Activated CD8-positive, alpha-beta memory T cell treated with anti-CD3 and anti-CD28 coated beads, Interleukin-2, amount 50 U/mL, for 48 hours (primary cell): ENCODE measurements around the gene SRSF12.
"Not testable (repeated sequence)": the region's sequence is repeated elsewhere in the genome, so short reads cannot be mapped to it uniquely, and the experiment has no call there.

ENCODE experiments used
- DNase-seq: peaks from one replicate; pipeline ENCODE4 v3.0.0-alpha.2; 2020

The SRSF12 gene

DNA sequence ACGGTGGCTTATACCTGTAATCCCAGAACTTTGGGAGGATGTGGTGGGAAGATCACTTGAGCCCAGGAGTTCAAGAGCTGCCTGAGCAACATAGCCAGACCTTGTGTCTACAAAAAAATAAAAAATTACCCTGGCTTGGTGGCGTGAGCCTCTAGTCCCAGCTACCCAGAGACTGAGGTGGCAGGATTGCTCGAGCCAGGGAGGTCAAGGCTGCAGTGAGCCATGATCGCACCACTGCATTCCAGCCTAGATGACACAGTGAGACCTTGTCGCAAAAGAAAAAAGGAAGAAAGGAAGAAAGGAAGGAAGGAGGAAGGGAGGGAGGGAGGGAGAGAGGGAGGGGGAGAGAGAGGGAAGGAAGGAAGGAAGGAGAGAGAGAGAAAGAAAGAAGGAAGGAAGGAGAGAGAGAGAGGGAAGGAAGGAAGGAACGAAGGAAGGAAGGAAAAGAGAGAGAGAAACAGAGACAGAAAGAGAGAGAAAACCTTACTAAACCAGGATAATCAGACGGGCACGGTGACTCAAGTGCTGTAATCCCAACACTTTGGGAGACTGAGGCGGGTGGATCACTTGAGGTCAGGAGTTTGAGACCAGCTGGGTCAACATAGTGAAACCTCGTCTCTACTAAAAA lies 48.2 kb downstream of the SRSF12 start:
- no peak for DNase-seq

DNA sequence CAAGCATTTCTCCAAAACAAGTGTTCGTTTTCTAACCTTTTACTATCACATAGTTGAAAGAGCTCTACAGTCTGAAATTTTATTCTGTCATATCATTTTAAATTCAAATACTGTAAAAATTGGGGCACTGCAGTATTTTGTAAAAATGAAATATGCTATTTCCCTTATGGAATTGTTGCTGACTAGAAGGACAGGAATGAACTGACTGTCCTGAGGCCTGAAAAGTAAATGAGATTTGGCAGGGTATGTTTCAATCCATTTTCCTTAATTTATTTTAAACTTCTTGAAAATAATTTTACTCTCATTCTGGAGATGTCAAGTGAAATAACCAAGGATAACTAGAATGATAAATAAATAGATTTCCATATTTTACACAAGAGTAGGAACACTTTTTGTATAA lies 49.2 kb downstream of the SRSF12 start:
- no peak for DNase-seq

DNA sequence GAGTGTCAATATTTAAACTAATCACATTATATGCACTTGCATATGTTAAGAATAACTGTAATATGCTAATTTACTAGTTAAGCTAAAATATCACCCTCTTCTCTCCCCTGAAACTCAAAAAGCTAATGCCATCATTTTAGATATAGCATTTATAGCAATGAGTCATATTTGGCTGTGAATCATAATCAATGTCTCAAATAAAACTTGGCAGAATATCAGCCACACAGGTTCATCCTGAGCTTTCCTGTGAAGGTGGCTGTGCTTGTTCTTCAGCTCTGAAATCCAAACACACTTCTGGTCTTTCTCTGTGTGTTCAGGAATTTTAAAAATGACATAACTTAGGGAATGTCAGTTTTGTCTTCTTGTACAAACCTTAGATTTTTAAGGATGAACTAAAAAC lies 50.1 kb downstream of the SRSF12 start:
- no peak for DNase-seq

DNA sequence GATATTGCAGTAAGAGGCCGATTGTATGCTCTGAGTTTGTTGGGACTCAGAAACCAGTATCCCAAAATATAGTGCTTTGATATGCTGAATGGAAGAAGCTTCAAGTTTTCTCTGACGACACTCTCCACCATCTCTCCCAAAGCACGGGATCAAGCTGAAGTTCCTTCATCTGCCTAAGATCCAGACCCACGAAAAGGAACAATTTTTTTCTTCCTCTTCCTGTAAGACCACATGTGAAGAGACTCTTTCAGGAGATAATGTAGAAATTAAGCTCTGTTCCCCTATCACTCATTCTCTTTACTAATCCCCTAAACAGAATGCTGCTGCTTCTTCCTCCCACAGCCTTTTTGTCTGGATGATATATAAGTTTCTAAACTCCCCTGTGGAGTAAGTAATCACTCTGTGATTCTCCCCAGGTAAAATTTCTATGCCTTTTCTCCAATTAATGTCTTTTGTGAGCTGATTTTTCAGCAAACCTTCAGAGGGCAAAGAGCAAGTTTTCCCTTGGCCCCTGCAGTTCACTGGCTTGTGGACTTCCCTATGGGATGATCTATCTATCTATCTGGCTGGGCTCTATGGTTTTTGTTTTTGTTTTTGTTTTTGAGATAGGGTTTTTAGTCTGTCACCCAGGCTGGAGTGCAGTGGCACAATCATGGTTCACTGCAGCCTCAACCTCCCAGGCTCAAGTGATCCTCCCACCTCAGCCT lies 50.8 kb downstream of the SRSF12 start:
- DNase-seq = no peak

DNA sequence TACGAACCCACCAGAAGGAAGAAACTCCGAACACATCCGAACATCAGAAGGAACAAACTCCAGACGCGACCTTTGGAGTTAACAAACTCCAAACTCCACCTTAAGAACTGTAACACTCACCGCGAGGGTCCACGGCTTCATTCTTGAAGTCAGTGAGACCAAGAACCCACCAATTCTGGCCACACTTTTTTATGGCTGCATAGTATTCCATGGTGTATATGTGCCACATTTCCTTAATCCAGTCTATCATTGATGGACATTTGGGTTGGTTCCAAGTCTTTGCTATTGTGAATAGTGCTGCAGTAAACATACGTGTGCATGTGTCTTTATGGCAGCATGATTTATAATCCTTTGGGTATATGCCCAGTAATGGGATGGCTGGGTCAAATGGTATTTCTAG lies 51.8 kb downstream of the SRSF12 start:
- not testable (repeated sequence) for DNase-seq

DNA sequence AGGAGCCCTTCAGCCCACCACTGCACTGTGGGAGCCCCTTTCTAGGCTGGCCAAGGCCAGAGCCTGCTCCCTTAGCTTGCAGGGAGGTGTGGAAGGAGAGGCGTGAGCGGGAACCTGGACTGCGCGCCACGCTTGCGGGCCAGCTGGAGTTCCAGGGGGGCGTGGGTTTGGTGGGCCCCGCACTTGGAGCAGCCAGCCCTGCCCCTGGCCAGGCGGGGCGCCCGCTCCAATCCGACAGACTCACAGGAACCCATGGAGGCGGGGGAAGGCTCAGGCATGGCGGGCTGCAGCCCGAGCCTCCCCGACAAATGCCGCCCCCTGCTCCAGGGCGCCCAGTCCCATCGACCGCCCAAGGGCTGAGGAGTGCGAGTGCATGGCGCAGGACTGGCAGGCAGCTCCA lies 52.9 kb downstream of the SRSF12 start:
- not testable (repeated sequence) for DNase-seq

DNA sequence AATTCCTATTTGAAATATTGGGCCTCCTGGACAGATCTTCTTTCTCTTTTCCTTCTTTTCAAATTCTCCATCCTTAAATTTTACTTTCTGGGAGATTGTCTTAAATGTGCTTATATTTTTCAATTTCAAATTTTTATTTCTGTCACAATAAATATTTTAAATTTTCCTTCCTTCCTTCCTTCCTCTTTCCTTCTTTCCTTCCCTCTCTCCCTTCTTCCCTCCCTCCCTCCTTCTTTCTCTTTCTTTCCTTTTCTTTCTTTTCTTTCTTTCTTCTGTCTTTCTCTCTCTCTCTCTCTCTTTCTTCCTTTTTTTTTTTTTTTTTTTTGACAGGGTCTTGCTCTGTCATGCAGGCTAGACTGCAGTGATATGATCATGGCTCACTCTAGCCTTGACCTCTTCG lies 54.0 kb downstream of the SRSF12 start:
- no peak for DNase-seq

DNA sequence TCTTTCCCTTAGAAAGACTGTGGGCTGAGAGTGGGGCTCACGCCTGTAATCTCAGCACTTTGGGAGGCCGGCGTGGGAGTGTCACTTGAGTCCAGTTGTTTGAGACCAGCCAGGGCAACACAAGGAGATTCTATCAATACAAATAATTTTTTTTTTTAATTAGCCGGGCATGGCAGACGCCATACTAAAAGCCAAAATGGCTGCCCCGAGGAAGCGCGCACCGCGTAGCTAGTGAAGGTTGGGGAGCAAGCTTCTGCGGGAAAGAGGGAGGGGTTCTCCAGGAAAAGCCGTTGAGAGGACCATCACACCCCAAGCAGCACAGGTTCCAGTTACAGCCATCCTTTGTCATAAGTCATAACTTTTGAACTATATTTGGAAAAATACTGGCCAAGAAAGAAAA lies 58.6 kb downstream of the SRSF12 start:
- DNase-seq = no peak

DNA sequence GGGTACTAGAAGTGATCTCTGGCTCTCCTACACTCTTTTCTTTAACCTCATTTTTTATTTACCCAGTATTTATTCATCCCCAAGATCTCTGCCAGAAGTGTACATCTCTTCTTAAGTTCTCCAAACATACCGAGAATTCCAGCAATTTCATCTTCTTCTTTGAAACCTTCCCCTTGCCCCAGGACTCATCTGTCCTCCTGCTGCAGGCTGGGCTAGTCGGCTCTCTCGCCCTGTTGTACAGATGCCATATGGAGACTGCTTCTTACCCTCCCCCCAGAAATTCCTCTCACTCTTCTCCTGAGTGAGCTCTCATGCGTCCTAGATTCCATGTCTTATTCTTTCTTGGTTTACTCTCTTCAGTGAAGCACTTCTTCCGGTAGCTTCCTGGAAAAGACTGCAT lies 59.2 kb downstream of the SRSF12 start:
- DNase-seq = no peak

DNA sequence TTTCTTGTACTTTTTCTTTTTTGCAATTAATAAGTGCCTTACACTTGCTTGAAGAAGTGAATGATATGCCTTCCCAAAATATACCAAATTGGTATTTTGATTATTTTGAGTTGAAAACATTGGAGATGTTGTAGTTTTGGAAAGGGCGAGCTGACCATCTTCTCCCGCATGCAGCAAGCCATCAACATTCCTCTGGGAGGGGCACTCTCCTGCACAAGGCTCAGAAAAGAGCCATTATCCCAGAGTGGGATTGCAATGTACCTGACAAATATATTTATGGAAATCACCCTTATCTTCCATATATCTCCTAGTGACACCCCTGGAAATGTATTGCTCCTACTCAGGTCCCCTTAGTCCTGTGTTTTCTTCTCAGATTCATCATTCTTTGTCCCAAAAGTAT lies 60.1 kb downstream of the SRSF12 start:
- no peak for DNase-seq

DNA sequence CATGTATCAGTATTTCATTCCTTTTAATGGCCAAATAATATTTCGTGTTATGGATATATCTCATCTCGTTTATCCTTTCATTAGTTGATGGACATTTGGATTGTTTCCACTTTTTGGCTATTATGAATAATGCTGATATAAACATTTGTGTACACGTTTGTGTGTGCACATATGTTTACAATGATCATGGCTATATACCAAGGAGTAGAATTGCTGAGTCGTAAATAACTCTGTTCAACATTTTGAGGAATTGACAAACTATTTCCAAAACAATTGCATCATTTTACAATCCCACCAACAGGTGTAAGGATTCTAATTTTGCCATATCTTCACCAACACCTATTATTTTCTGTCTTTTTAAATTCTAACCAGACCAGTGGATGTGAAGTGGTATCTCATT lies 63.7 kb downstream of the SRSF12 start:
- DNase-seq = no peak

DNA sequence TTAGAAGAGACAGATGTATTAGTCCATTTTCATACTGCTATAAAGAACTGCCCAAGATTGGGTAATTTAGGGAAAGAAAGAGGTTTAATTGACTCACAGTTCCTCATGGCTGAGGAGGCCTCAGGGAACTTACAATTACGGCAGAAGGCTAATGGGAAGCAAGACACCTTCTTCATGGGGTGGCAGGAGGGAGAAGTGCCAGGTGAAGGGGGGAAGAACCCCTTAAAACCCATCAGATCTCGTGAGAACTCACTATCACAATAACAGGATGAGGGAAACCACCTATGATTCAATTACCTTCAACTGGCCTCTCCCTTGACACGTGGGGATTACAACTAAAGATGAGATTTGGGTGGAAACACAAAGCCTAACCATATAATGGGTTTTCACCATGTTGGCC lies 66.2 kb downstream of the SRSF12 start:
- no peak for DNase-seq

DNA sequence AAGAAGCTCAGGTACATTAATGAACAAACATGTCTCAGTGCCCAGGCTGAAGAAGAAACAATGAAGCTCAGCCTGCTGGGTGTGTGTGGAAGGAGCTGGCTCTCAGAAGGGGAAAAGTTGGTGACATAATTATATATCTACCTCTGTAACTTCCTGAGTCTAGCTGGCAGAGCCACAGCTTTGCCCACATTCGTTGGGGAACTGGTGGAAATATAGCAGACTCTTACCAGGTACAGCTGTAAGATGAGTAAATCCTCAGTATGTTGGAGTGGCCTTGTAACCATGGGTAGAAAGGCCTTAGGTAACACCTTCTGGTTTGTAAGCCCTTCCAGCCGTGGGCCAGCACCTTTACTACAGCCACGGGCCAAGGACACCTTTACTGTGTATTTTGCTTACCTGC lies 67.2 kb downstream of the SRSF12 start:
- no peak for DNase-seq

DNA sequence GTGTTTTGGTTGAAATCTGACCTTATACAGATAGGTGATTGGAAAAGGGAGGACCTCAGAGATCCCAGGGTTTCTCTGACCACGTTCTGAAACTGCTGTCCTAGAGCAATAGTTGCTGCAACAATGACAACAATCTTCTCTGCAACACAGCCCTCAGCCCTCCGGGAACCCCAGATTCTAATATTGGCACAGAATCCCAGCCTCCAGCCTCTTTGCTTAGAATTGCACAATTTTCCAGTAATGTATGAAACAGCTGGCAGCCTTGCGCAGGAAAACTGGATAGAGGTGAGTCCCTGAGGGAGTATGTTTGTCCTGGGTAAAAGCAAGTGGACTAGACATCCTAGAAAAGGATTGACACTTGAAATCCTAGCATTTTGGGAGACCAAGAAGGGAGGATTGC lies 67.7 kb downstream of the SRSF12 start:
- no peak for DNase-seq

DNA sequence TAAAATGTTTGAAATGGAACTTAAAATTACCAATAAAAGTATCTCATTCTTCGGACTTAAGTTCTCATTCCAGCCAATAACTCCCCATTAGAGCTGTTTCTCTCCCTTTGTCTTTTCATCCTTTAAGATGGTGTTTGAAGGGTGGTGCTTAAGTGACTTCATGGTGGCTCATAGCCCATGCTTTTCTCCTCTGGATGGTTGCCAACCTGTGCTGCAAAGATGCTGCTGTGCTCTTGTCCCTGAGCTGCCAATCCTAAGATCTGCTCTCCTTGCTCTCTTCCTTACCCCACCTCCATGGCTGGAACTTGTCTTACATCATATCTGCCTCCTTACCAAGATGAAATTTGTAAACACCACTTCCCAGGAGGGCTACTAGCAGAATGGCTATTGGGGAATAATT lies 68.9 kb downstream of the SRSF12 start:
- DNase-seq = no peak

DNA sequence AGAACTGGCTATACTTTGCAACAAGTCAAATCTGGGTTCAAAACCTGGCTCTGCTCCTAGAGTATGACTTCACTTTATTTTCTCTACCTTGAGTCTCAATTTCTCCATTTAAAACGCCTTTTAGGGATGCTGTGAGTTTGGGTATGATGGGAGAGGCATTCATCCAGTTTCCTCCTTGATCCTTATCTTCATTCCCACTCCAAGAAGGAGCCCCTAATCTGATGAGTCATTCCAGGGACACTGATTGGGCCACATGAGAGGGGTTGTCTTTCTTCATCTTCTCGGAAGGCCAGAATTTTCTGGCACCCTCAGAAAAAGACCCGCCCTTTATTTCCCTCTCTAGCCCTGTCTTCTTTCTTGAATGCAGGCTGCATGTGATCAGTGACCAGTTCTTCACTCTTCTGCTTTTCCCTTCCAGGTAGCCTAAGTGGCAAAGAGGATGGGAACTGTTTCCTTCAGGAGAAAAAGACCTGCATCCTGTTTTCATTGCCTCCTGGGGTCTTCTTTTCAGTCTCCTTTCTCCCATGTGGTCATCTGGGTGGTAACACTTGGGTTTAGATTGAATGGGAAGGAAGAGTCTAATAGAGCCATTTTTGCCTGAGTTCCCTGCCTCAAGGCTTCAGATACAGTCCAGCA lies 69.5 kb downstream of the SRSF12 start:
- no peak for DNase-seq

DNA sequence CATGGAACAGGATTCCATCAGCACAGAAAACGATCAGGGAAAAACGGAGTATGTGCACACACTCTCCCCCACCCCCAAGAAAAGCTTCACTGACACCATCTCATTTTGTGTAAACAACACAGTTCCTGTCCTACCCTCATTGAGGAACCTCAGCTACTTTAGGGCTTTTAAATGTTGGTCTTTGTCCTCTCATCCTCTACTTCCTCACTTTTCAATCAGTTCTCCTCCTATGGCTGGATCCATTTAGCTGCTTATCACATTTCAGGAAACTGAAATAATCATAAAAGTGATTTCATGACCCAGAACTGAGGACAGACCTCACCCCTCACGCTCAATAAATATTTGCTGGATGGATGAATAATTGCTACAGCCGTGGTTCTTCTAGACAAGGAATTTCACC lies 70.4 kb downstream of the SRSF12 start:
- DNase-seq = no peak
